Measurements from ENCODE around the gene TRMT61B.

GRCh38 chr2:28828382-28828781 lies 41.7 kb downstream of the TRMT61B start:
- TF ChIP-seq, protein P1, sequence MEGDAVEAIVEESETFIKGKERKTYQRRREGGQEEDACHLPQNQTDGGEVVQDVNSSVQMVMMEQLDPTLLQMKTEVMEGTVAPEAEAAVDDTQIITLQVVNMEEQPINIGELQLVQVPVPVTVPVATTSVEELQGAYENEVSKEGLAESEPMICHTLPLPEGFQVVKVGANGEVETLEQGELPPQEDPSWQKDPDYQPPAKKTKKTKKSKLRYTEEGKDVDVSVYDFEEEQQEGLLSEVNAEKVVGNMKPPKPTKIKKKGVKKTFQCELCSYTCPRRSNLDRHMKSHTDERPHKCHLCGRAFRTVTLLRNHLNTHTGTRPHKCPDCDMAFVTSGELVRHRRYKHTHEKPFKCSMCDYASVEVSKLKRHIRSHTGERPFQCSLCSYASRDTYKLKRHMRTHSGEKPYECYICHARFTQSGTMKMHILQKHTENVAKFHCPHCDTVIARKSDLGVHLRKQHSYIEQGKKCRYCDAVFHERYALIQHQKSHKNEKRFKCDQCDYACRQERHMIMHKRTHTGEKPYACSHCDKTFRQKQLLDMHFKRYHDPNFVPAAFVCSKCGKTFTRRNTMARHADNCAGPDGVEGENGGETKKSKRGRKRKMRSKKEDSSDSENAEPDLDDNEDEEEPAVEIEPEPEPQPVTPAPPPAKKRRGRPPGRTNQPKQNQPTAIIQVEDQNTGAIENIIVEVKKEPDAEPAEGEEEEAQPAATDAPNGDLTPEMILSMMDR (IDR thresholded peaks at IDR 0.05; ENCODE audit: low read depth, low read length): no peak
- TF ChIP-seq EZH2phosphoT487 (IDR thresholded peaks at IDR 0.05; ENCODE audit: low read depth): no peak

All from OCI-LY3 (cell line).